ENCODE data around the gene KIRREL3. TPM values are rescaled to one million over a fixed set of nuclear protein-coding genes. Genes with fewer than 3 reads are reported as not detected.

KIRREL3 gene
- total RNA-seq, 1 donor from 2014 or later, result 0.82 TPM

- no peak overlapping the region for H3K4me3 Mint-ChIP-seq
- no peak for DNase-seq (ENCODE audit: low read depth, low spot score)
- peaks cover 6% of the 10 kb centered on the region for H3K9me3 Mint-ChIP-seq
- no peak overlapping the region for H3K27ac Mint-ChIP-seq (ENCODE audit: unreplicated experiment)
- H3K4me1 Mint-ChIP-seq, result peaks cover 27% of the 10 kb centered on the region
- H3K36me3 Mint-ChIP-seq (ENCODE audit: low read depth), result no peaks in the 10 kb centered on the region
- H3K27me3 Mint-ChIP-seq (ENCODE audit: low read depth), result no peaks in the 10 kb centered on the region
- no peak for TF ChIP-seq CTCF (conservative IDR thresholded peaks at IDR 0.05)
These were observed 163.0 kb downstream of the KIRREL3 start for GRCh38 chr11:126837581-126837980.

- Mint-ChIP-seq H3K4me1 (peaks cover 10% of the 10 kb centered on the region), H3K27me3 (ENCODE audit: low read depth) (no peaks in the 10 kb centered on the region), H3K27ac (ENCODE audit: unreplicated experiment) (no peak overlapping the region), H3K4me3 (no peak overlapping the region), H3K36me3 (ENCODE audit: low read depth) (no peaks in the 10 kb centered on the region), H3K9me3 (peaks cover 2% of the 10 kb centered on the region)
- no peak for DNase-seq (ENCODE audit: low read depth, low spot score)
- no peak for TF ChIP-seq CTCF (conservative IDR thresholded peaks at IDR 0.05)
These were observed 166.0 kb downstream of the KIRREL3 start for GRCh38 chr11:126834573-126834972.

GRCh38 chr11:126834149-126834548, 166.4 kb downstream of the KIRREL3 start:
- Mint-ChIP-seq H3K4me1 (peaks cover 6% of the 10 kb centered on the region), H3K4me3 (no peak overlapping the region), H3K27me3 (ENCODE audit: low read depth) (no peaks in the 10 kb centered on the region), H3K36me3 (ENCODE audit: low read depth) (no peaks in the 10 kb centered on the region), H3K9me3 (peaks cover 2% of the 10 kb centered on the region), H3K27ac (ENCODE audit: unreplicated experiment) (no peak overlapping the region)
- no peak for DNase-seq (ENCODE audit: low read depth, low spot score)
- TF ChIP-seq CTCF (conservative IDR thresholded peaks at IDR 0.05), result no peak

- Mint-ChIP-seq H3K36me3 (ENCODE audit: low read depth) (no peaks in the 10 kb centered on the region), H3K27ac (ENCODE audit: unreplicated experiment) (no peak overlapping the region), H3K27me3 (ENCODE audit: low read depth) (no peaks in the 10 kb centered on the region), H3K9me3 (peaks cover 2% of the 10 kb centered on the region), H3K4me1 (no peaks in the 10 kb centered on the region), H3K4me3 (no peak overlapping the region)
- no peak for TF ChIP-seq CTCF (conservative IDR thresholded peaks at IDR 0.05)
- no peak for DNase-seq (ENCODE audit: low read depth, low spot score)
These were observed 167.5 kb downstream of the KIRREL3 start for GRCh38 chr11:126833065-126833464.

- TF ChIP-seq CTCF (conservative IDR thresholded peaks at IDR 0.05), result no peak
- no peak for DNase-seq (ENCODE audit: low read depth, low spot score)
- H3K27me3 Mint-ChIP-seq (ENCODE audit: low read depth), result no peaks in the 10 kb centered on the region
- H3K9me3 Mint-ChIP-seq, result peaks cover 2% of the 10 kb centered on the region
- no peak overlapping the region for H3K27ac Mint-ChIP-seq (ENCODE audit: unreplicated experiment)
- H3K4me3 Mint-ChIP-seq, result no peak overlapping the region
- H3K36me3 Mint-ChIP-seq (ENCODE audit: low read depth), result no peaks in the 10 kb centered on the region
- H3K4me1 Mint-ChIP-seq, result no peaks in the 10 kb centered on the region
These were observed 168.2 kb downstream of the KIRREL3 start for GRCh38 chr11:126832387-126832786.

Data from neural crest cell (in vitro differentiated cells).